GM10248 (cell line): ENCODE measurements around the gene ANP32A.

ENCODE experiments used
- CTCF ChIA-PET: fragments of 300-600 bp; sonication (Branson Sonifier 250); formaldehyde crosslinking; extraction: SDS; loops from one replicate; lab custom pipeline; 2021; ENCODE audit warnings: antibody characterized with exemption; lab: Yijun Ruan, JAX
- POLR2A ChIA-PET: fragments of 350-650 bp; sonication (Branson Sonifier 250); formaldehyde crosslinking; extraction: SDS; loops from one replicate; lab custom pipeline; 2020; ENCODE audit warnings: antibody characterized with exemption; lab: Yijun Ruan, JAX
- DNase-seq: peaks from one replicate; pipeline ENCODE4 v3.0.0; 2012; ENCODE audit errors: extremely low spot score
- CTCF ChIP-seq: IDR thresholded peaks from 2 replicates; pipeline ENCODE4 v1.5.1; 2012; ENCODE audit warnings: mild to moderate bottlenecking, low read depth; ENCODE audit errors: extremely low read depth, missing control alignments, control extremely low read depth

ANP32A gene

GRCh38 chr15:68775236-68775577, 45.5 kb downstream of the ANP32A start:
- DNase-seq, result no peak
- TF ChIP-seq CTCF, result no peak
- POLR2A ChIA-PET, result no interaction called here
- CTCF ChIA-PET, result interaction anchor here (1.1 kb wide), 1 partner anchor 99 kb away, joined by 3 read pairs; no protein-coding TSS in a partner anchor

- DNase-seq, result no peak
- ChIA-PET POLR2A (no interaction called here), CTCF (interaction anchor here (0.8 to 1.1 kb wide), 2 partner anchors 10 to 151 kb away, joined by 3 to 4 read pairs; no protein-coding TSS in a partner anchor)
- no peak for TF ChIP-seq CTCF
These were observed 46.0 kb downstream of the ANP32A start for GRCh38 chr15:68774521-68775235.

DNA sequence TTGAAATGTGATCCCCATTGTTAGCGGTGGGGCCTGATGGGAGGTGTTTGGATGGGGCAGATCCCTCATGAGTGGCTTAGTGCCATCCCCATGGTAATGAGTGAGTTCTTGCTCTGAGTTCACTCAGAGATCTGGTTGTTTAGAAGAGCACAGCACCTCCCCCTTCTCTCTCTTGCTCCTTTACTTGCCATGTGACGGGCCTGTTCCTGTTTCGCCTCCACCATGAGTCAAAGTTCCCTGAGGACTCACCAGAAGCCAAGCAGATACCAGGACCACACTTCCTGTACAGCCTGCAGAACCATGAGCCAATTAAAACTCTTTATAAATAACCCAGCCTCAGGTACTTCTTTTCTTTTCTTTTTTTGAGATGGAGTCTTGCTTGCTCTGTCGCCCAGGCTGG, 46.6 kb downstream of the ANP32A start:
- no peak for DNase-seq
- ChIA-PET CTCF (interaction anchor here (0.8 to 1.1 kb wide), 2 partner anchors 11 to 151 kb away, joined by 3 to 4 read pairs; no protein-coding TSS in a partner anchor), POLR2A (no interaction called here)
- TF ChIP-seq CTCF, result no peak

DNA sequence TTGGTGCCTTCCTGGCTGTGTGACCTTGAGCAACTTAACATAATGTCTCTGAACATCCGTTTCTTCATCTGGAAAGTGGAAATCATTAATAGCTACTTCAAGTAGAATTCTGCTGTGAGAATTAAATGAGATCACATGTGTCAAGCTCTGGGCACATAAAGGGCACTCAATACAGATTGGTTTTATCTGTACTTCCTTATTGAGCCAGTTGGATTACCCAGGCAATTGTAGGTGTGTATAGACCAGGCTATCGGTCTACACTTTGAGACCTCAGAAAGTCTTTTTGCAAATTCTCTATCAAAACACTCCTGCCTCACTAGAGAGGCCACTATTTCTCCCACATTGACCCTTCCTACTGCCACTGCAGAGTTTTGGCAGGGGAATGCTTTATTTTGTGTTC, 47.7 kb downstream of the ANP32A start:
- no peak for DNase-seq
- no peak for TF ChIP-seq CTCF
- ChIA-PET POLR2A (no interaction called here), CTCF (interaction anchor here (1.2 to 1.7 kb wide), 2 partner anchors 102 to 214 kb away, joined by 4 to 11 read pairs; no protein-coding TSS in a partner anchor)

GRCh38 chr15:68770216-68770615, 50.5 kb downstream of the ANP32A start:
- ChIA-PET CTCF (interaction anchor here (1.2 to 1.7 kb wide), 3 partner anchors 8 to 39 kb away, joined by 3 to 4 read pairs (median 4); no protein-coding TSS in a partner anchor), POLR2A (no interaction called here)
- no peak for DNase-seq
- TF ChIP-seq CTCF, result no peak

- no peak for DNase-seq
- ChIA-PET POLR2A (interaction anchor here (0.7 kb wide), 1 partner anchor 1692 kb away, joined by 4 read pairs; no protein-coding TSS in a partner anchor), CTCF (interaction anchor here (1.5 to 1.7 kb wide), 2 partner anchors 15 to 38 kb away, joined by 3 to 4 read pairs; no protein-coding TSS in a partner anchor)
- TF ChIP-seq CTCF, result no peak
These were observed 51.0 kb downstream of the ANP32A start for GRCh38 chr15:68769702-68770101.
